Thymus (tissue), 11 donors: ENCODE results near the gene PPP1R15B. TPM values are rescaled to one million over a fixed set of nuclear protein-coding genes. Genes with fewer than 3 reads are reported as not detected.

Experiments
- DNase-seq, 9 donors: peaks; one replicate each; pipeline ENCODE4 v3.0.0-alpha.2; 2013; ENCODE audit warnings: low spot score in 9 of 9, low read depth in 6 of 9, missing footprints in 1 of 9
- H3K27ac ChIP-seq, 2 donors: one replicate each; pipeline ENCODE4 v1.5.1; 2013; ENCODE audit warnings: control low read depth in 1 of 2, low read depth in 1 of 2, low read length in 1 of 2, mild to moderate bottlenecking in 1 of 2, moderate library complexity in 1 of 2
- H3K27me3 ChIP-seq, 2 donors: one replicate each; pipeline ENCODE4 v1.5.1; 2013; ENCODE audit warnings: low read length in 1 of 2; ENCODE audit not compliant: control insufficient read depth in 2 of 2, insufficient read depth in 1 of 2
- H3K36me3 ChIP-seq, 2 donors: one replicate each; pipeline ENCODE4 v1.5.1; 2013; ENCODE audit warnings: low read length in 1 of 2, mild to moderate bottlenecking in 1 of 2, moderate library complexity in 1 of 2; ENCODE audit not compliant: control insufficient read depth in 2 of 2, insufficient read depth in 2 of 2
- H3K4me1 ChIP-seq, 2 donors: one replicate each; pipeline ENCODE4 v1.5.1; 2013; ENCODE audit warnings: low read length in 2 of 2; ENCODE audit not compliant: control insufficient read depth in 2 of 2, insufficient read depth in 2 of 2
- H3K4me3 ChIP-seq, 2 donors: one replicate each; pipeline ENCODE4 v1.5.1; 2013; ENCODE audit warnings: low read length in 2 of 2, control low read depth in 1 of 2, mild to moderate bottlenecking in 1 of 2
- H3K9me3 ChIP-seq, 2 donors: one replicate each; pipeline ENCODE4 v1.5.1; 2013; ENCODE audit warnings: low read length in 1 of 2, mild to moderate bottlenecking in 1 of 2; ENCODE audit not compliant: control insufficient read depth in 2 of 2, insufficient read depth in 1 of 2
- WGBS: extraction: QIAGEN DNeasy Blood & Tissue Kit; methylation state at CpG from one replicate; pipeline ENCODE4 v1.1.7; 2013; 5-methylcytosine and 5-hydroxymethylcytosine counted together
- polyA plus RNA-seq: library from polyadenylated mRNA; stranded (reverse); fragments of 200-250 nt; gene quantifications from one replicate; pipeline ENCODE4 v1.2.3, GENCODE V29; 2013
- total RNA-seq: library from RNA; stranded (reverse); fragments of 120-200 nt; gene quantifications from one replicate; pipeline ENCODE4 v1.2.4, GENCODE V29; 2013
- donor health status: healthy.

Gene PPP1R15B
- total and polyA plus RNA-seq, 2 donors: 26.2 to 29.8 TPM

- H3K27me3 ChIP-seq: no peaks in the 10 kb centered on the region
- WGBS: 1% methylated on average over 3 of the region's 3 CpGs
- H3K4me1 ChIP-seq: peaks cover 2 to 11% of the 10 kb centered on the region in 2 donors
- peak overlapping the region in 1 of 2 donors; percentile 27 for H3K27ac ChIP-seq
- peaks cover 9 to 23% of the 10 kb centered on the region in 2 donors for H3K36me3 ChIP-seq
- H3K4me3 ChIP-seq: peak overlapping the region; percentile 79 to 98
- H3K9me3 ChIP-seq: no peaks in the 10 kb centered on the region
- DNase-seq: no peak
These were observed 2.5 kb downstream of the PPP1R15B start for GRCh38 chr1:204409123-204409522.

GRCh38 chr1:204408602-204409001, 3.0 kb downstream of the PPP1R15B start:
- H3K4me3 ChIP-seq: peak overlapping the region; percentile 79 to 98
- H3K4me1 ChIP-seq: peaks cover 2 to 11% of the 10 kb centered on the region in 2 donors
- no peaks in the 10 kb centered on the region for H3K9me3 ChIP-seq
- no peak overlapping the region for H3K27ac ChIP-seq
- DNase-seq: no peak
- no peaks in the 10 kb centered on the region for H3K27me3 ChIP-seq
- 9% methylated on average over 1 of the region's 1 CpG for WGBS
- peaks cover 14 to 28% of the 10 kb centered on the region in 2 donors for H3K36me3 ChIP-seq

- peak in 1 of 9 donors; percentile 56 for DNase-seq
- H3K36me3 ChIP-seq: peaks cover 14 to 29% of the 10 kb centered on the region in 2 donors
- peaks cover 2 to 11% of the 10 kb centered on the region in 2 donors for H3K4me1 ChIP-seq
- H3K27me3 ChIP-seq: no peaks in the 10 kb centered on the region
- H3K9me3 ChIP-seq: no peaks in the 10 kb centered on the region
- under 1% methylated on average over 2 of the region's 2 CpGs for WGBS
- peak overlapping the region; percentile 79 to 98 for H3K4me3 ChIP-seq
- H3K27ac ChIP-seq: no peak overlapping the region
These were observed 3.5 kb downstream of the PPP1R15B start for GRCh38 chr1:204408074-204408507.

- Histone ChIP-seq H3K4me3 (peak overlapping the region; percentile 79 to 98), H3K36me3 (peaks cover 19 to 35% of the 10 kb centered on the region in 2 donors), H3K9me3 (no peaks in the 10 kb centered on the region), H3K27ac (no peak overlapping the region), H3K27me3 (no peaks in the 10 kb centered on the region), H3K4me1 (peaks cover 2 to 9% of the 10 kb centered on the region in 2 donors)
- WGBS: 3% methylated on average over 3 of the region's 3 CpGs
- DNase-seq: no peak
These were observed 4.2 kb downstream of the PPP1R15B start for GRCh38 chr1:204407295-204407971.

GRCh38 chr1:204406621-204407020, 5.0 kb downstream of the PPP1R15B start:
- DNase-seq: no peak
- H3K27ac ChIP-seq: no peak overlapping the region
- H3K9me3 ChIP-seq: no peaks in the 10 kb centered on the region
- 73% methylated on average over 4 of the region's 4 CpGs for WGBS
- peaks cover 2 to 5% of the 10 kb centered on the region in 2 donors for H3K4me1 ChIP-seq
- peaks cover 21 to 38% of the 10 kb centered on the region in 2 donors for H3K36me3 ChIP-seq
- H3K27me3 ChIP-seq: no peaks in the 10 kb centered on the region
- H3K4me3 ChIP-seq: peak overlapping the region; percentile 45 to 98

GRCh38 chr1:204405988-204406387, 5.6 kb downstream of the PPP1R15B start:
- WGBS: 80% methylated on average over 2 of the region's 2 CpGs
- Histone ChIP-seq H3K36me3 (peaks cover 21 to 41% of the 10 kb centered on the region in 2 donors), H3K9me3 (no peaks in the 10 kb centered on the region), H3K27me3 (no peaks in the 10 kb centered on the region), H3K27ac (no peak overlapping the region), H3K4me1 (peaks cover 2 to 5% of the 10 kb centered on the region in 2 donors), H3K4me3 (no peak overlapping the region)
- no peak for DNase-seq

- WGBS: 95% methylated on average over 2 of the region's 2 CpGs
- Histone ChIP-seq H3K4me3 (no peak overlapping the region), H3K9me3 (no peaks in the 10 kb centered on the region), H3K27ac (no peak overlapping the region), H3K36me3 (peaks cover 23 to 55% of the 10 kb centered on the region in 2 donors), H3K27me3 (no peaks in the 10 kb centered on the region), H3K4me1 (peaks cover 2 to 5% of the 10 kb centered on the region in 2 donors)
- no peak for DNase-seq
These were observed 7.0 kb downstream of the PPP1R15B start for GRCh38 chr1:204404629-204405028.

GRCh38 chr1:204402391-204402790, 9.2 kb downstream of the PPP1R15B start:
- Histone ChIP-seq H3K9me3 (no peaks in the 10 kb centered on the region), H3K27ac (no peak overlapping the region), H3K4me3 (no peak overlapping the region), H3K27me3 (no peaks in the 10 kb centered on the region), H3K36me3 (peaks cover 38 to 72% of the 10 kb centered on the region in 2 donors), H3K4me1 (peaks cover 2 to 5% of the 10 kb centered on the region in 2 donors)
- no peak for DNase-seq
- WGBS: 98% methylated on average over 4 of the region's 4 CpGs

GRCh38 chr1:204401730-204402129, 9.9 kb downstream of the PPP1R15B start:
- Histone ChIP-seq H3K4me1 (peaks cover under 1 to 5% of the 10 kb centered on the region in 2 donors), H3K27ac (no peak overlapping the region), H3K9me3 (no peaks in the 10 kb centered on the region), H3K27me3 (no peaks in the 10 kb centered on the region), H3K4me3 (no peak overlapping the region), H3K36me3 (peaks cover 43 to 72% of the 10 kb centered on the region in 2 donors)
- WGBS: 99% methylated on average over 3 of the region's 3 CpGs
- DNase-seq: no peak
